GM18520 (cell line): ENCODE measurements around the gene CTSO.
"Not testable (repeated sequence)": the region's sequence is repeated elsewhere in the genome, so short reads cannot be mapped to it uniquely, and the experiment has no call there.

Experiments used
- ATAC-seq: cut with Tn5 transposase; IDR thresholded peaks from one replicate; pipeline ENCODE4 v1.9.1; 2021; ENCODE audit not compliant: unreplicated experiment

CTSO gene

DNA sequence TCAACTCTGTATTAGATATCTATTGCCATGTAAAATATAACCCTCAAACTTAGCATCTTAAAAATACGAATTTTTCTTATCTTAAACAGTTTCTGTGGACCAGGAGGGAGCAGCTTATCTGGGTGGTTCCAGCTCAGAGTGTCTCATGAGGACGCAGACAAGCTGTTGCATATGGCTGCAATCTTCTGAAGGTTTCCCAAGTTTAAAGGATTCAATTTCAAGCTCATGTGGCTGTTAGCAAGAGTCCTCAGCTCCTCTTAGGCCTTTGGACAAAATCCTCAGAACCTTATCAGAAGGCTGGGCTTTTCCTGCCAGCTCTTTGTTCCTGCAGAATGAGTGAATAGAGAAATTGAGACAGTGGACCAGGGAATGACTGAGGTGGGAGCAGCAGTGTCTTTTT lies 2.8 kb upstream of the CTSO start:
- ATAC-seq = no peak

DNA sequence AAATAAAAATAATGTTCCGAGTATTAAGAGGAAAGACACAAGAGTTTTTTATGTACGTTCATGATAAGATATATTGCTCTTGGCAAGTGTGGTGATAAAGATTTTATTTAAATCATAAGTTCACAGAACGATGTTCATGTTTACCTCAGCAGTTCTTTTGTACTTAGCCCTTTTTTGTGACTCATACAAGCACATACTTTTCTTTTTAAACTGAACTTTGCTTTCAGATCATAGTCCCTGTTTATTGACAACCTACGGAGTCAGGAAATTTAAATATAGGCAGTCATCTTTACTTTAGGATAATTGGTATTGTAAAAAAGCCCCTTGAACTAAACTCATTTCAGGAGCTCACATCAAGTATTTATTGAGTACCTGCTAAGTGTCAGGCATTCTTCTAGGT lies 1.3 kb upstream of the CTSO start:
- no peak for ATAC-seq

DNA sequence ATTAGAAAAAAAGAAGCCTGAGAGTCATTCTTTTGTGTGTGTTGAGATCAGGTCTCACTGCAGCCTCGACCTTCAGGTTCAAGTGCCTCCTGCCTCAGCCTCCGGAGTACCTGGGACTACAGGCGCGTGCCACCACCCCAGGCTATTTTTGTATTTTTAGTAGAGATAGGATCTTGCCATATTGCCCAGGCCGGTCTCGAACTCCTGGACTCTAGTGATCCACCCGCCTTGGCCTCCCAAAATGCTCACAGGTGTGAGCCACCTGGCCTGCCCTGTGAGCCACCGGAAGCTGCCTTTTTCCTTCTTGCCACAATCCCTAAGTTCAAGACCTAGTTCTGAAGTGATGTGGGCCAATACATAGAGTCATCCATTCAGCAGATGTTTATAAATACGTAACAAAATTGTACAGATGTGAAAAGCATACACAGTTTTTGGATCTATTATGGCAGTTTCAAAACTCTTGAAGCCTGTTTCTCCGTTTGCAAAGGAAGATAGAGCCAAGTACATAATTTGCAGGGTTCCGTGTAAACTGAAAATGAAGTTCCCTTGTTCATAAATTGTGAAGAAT lies 536 bp upstream of the CTSO start:
- ATAC-seq = no peak

DNA sequence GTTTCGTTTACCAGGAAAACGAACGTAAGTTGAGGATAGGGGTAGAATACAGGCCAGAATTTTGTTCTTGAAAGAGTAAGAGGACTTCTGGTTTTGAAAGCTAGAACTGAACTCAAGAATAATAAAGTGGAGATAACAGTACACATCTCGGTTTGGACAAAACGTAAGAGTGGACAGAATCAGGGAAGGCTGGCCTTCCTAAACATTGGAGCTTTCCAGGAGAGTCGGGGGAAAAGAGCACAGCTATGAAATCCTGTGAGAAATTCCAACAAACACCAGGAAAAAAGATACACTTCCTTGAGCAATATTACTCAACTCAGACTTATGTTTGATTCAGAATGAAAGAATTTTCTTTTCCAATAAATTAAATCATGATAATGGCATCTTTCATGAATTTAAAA lies 1.2 kb downstream of the CTSO start:
- ATAC-seq = no peak

DNA sequence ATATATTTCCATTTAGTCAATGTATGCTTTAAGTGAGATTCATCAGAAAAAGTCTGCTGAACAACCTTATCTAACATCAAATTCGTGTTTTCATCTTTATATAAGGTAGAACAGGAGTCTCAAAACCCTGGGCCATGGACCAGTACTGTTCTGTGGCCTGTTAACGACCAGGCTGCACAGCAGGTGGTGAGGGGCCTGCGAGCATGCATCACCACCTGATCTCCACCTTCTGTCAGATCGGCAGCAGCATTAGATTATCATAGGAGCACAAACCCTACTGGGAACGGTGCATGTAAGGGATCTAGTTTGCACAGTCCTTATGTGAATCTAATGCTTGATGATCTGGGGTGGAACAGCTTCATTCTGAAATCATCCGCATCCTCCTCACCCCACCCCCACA lies 3.2 kb downstream of the CTSO start:
- ATAC-seq = no peak

DNA sequence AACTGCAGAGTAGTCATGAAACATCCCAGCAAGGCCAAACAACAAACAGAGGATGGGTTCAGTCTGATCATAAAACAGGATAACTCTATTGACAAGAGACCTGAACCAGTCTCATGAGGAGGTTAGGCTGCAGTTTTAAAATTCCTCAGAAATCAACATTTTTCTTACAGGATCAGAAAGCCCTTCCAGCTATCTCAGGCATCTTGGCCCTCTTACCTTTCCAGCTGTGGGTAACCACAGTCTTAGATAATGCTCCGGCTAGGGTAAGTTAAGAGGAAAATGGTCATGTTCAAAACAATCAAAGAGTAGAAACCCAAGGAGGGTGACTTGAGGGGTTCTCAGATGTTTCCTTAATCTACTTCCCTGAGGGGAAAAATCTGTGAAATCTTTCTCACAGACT lies 5.1 kb downstream of the CTSO start:
- no peak for ATAC-seq

DNA sequence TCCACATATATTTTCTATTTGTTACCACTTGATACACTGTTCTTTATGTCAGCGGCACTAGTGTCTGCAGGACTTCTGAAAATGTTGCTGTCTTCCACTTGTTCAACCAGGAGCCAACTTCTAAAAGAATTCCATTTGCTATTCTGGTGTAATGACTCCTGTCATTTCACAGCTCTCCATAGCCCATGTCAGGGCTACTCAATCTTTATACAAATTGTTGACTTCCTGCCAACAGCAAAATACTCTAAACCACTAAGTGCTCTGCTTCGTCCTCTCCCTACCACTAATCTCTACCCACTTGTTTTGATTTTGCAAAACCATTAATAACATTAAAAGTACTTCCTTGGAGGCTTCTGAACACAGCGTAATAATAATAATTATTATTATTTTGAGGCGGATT lies 7.2 kb downstream of the CTSO start:
- no peak for ATAC-seq

DNA sequence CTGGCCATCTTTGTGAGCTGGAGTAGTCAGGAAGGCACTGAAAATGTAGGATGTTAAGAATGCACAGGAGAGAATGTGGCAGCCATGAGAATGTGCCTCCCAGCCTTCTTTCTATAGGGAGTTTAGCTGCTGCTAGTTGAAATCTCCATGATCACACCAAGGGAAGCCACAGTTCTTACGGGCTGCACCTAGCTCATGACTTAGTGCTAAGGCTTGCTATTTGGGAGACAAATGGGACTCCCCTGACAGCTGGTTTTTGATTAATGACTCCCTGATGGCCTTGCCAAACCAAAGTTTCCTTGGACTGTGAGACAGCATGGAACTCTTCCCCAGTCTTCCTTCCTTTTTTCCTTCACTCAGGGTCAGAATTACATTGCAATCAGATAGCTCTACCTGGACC lies 9.2 kb downstream of the CTSO start:
- no peak for ATAC-seq

DNA sequence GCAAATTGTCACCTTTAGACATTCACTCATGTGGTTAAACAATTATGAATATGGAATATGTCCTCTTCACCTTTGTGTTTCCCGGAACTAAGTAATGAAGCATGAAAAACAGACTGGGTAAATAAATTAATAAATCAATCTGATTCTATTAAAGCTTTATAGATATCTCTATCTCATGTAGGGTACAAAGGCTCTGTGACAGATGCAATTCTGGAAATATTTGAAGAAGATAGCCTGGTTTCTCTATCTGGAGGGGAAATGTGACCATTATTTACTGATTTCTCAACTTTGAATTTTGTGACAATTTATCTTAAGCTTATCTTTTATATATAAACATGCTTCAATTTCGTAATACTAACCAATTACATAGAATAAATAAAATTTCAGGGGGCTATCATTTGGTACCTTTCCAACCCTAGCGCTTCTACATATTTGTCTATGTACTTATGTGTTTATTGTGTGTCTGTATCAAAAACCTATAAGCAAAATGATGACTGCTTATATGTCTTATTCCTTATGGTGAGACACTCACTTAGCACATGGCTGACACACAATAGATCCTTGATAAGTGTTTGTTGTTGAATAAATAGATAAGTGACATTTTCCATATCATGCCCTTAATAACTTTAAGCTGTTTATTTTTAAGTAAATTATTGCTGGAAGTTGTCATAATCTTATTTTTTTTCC lies 9.9 kb downstream of the CTSO start:
- ATAC-seq = no peak

DNA sequence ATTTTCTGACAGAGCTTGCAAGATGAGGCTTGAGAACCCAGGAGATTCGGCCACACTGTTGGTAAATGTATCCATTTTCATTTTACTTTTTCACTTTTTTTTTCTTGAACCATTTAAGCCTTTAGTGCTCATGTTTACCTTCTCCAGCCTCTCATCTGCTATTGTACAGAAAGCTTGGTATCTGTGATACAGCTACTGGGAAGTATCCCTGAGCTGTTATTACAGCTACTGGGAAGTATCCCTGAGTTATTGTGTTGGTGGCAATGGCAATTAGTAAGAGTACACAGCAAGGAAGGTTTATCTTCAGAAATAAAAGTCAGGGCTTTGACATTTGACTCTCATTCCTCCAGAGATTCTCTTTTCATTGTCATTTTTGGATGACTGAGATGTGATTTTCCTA lies 11.8 kb downstream of the CTSO start:
- ATAC-seq = no peak

DNA sequence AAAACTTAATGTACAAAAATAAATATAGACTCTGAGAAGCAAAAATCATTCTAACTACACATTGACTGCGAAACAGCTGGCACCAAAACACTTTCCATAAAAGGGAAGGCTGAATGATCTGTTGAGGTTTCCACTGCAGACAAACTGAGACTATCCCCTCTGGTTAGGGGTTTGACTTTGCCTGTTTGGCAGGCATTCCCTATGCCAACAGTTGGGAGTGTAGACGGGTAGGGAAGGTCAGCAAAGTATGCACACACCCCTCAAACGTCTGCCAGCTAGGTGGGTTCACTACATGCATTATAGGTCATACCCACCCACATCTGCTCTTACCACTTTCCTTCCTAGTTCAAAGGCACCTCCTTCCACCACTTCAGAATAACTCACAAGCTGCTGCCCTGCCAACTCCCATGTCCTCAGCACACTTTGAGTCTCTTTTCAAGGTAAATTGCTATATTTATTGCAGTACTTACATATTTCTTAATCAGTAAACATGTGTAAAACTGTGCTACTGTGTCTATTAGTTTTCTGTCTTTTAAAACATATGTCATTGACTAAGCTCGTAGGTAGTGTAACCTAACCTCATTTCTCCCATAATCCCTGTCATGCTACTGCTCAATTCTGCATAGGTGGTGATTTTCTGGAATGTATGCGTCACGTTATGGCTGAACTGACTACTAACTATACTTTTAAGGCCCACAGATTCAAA lies 12.4 kb downstream of the CTSO start:
- no peak for ATAC-seq

DNA sequence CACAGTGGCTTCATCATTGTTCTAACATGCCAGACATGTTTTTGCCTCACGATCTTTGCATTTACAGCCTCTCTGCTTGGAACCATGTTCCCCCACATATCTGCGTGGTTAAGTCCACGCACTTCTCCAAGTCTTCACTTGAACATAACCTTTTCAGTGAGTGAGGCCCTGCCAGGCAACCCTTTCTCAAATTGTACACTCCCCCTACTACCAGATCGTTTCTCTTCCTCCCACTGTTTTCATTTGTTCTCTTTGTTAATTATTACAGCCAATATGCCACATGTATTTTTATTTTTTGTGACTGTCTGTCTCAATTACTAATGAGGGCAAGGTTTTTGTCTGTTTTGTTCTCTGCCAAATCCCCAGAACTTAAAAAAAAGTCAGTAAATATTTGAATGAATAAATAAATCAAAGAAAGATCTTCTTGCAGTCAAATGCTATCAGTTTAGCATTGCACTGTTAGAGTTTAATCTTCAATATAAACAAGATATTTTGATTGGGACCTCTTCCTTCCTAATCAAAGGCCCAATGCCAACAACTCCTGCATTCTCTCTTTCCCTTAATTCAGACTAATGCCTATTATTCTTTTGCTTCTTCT lies 18.2 kb downstream of the CTSO start:
- ATAC-seq = no peak

DNA sequence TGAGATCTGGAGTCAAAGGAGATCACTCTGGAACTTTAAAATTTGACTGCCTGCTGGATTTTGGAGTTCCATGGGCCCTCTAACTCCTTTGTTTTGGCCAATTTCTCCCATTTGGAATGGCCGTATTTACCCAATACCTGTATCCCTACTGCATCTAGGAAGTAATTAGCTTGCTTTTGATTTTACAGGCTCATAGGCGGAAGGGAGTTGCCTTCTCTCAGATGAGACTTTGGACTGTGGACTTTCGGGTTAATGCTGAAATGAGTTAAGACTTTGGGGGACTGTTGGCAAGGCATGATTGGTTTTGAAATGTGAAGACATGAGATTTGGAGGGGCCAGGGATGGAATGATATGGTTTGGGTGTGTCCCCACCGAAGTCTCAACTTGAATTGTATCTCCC lies 19.0 kb downstream of the CTSO start:
- not testable (repeated sequence) for ATAC-seq

DNA sequence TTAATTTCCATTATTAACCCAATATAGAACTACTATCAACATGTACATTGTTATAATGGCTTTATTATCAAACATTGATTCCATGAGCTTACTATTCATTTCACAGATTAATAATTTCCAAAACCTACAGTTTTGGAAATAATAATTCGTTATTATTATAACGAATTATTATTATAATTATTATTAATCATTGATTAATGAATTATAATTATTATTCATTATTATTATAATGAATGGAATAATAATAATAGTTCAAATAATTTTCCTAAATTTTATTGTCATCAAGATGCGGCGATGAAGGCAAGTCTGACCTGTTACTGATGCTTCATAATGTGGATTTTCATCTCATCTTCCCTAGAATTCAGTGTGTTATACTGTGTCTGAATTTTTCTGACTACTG lies 22.0 kb downstream of the CTSO start:
- no peak for ATAC-seq

DNA sequence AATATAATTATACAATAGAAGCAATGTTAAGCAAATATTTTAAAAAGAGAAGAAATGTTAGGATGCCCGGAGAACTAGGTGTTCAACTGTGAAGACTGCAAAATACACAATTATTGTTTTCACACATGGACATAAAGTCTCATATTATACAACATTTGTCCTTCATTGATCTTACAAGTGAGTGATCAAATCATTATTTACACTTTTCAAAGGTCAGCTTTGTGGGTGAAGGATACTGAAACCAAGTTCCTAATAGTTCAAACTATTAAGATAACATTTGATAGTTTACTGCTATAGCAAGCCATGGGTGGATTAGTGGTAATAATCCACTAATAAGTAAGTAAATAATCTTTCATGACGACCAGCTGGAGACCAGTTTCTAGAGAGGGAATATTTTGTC lies 23.3 kb downstream of the CTSO start:
- no peak for ATAC-seq

DNA sequence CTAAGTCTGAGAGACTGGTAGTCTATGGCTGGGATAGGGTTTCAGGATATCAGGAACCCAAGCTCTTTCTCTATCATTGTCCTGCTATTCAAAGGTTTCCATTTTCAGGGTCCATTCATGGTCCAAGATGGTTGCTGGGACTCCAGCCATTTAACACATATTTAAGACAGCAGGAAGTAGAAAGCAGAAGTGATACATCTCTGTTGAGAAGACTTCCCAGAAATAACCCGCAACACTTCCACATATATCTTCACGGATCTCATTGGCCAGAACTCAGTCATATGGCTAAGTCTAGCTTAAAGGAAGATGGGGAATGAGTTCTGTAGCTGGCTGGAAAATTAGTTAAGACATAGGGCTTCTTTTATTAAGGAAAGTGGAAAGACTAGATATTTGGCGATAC lies 23.8 kb downstream of the CTSO start:
- ATAC-seq = no peak

DNA sequence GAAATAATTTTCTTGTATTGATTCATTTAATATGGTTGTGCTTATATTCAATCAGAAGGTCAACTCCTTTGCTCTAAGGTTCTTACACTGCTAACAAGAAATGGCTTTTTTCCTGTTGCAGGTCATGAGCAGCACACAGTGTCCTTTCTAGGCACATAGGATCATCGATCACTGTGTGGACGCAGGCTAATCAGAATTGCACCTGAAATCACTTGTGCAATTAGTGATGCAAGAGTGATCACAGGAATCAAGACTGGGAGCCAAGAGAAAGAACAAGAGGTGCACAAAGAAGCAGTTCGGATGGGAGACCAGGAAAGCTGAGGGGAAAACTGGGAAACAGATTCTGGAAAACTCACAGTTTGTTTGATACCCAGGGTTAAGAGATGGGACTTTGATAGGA lies 29.0 kb downstream of the CTSO start:
- no peak for ATAC-seq

DNA sequence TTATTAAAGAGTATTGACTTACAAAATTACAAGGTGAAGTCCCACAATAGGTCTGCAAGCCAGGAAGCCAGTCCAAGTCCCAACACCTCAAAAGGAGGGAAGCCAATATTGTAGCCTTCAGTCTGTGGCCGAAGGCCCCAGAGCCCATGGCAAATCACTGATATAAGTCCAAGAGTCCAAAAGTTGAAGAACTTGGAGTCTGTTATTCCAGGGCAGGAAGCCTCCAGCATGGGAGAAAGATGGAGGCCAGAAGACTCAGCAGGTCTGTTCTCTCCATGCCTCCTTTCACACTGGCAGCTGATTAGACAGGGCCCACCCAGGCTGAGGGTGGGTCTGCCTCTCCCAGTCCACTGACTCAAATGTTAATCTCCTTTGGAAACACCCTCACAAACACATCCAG lies 32.1 kb downstream of the CTSO start:
- ATAC-seq = no peak

DNA sequence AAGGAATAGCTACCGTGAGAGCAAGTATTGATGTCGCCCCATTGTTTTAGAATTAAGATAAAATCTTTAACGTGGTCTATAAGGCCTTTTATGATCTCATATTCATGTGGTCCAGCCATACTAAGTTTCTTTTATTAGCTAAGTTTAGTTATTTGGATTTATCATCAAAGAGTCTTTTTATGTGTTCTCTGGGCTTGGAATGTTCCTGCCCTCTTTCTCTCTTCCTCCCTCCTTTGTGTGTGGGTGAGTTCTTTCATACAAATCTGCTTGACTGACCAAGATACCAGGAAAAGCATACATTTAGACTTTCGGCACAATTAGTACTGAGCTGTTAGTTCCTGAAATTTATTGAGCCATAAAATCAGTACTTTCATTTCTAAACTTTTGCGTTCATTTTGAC lies 38.9 kb downstream of the CTSO start:
- ATAC-seq = no peak

DNA sequence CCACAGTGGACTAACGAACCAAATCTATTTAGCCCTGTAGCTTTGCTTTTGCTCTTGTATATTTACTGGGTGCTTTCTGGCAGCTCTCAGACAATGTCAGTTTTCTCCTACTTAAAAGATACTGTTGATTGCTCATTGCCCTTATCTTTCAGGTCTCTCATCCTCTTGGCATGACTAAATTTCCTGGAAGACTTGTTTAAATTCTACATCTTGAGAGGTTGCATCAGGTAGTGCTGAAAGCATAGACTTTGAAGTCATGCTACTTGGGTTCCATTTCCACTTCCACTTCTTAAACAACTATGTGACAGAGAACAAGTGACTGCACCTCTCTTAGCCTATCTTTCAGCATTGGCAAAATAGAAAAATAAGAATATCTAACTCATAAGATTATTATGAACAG lies 41.8 kb downstream of the CTSO start:
- no peak for ATAC-seq

DNA sequence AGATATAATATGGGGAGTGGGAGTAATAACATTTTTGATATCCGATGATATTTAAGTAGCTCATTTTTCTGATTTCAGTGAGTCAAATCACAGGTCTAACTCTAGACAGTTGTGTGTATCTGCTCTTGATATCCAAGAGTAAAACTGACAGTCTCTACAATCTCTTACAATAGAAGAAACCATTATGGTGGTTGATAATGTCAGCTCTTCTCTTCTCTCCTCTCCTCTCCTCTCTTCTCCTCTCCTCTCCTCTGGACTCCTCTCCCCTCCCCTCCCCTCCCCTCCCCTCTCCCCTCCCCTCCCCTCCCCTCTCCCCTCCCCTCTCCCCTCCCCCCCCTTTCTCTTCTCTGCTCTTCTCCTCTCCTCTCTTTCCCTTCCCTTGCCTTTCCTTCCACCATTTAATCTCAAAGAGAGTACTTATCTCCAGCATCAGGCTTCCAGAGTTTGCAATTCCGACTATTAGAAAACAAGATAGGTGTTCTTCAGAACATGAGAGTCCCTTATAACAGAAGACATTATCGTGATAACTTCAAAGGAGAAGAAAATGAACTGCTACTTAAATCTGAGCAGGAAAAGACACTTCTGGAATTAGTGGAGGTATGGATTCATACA lies 43.9 kb downstream of the CTSO start:
- no peak for ATAC-seq
